ENCODE data around the gene ZNF57. TPM values are rescaled to one million over a fixed set of nuclear protein-coding genes. Genes with fewer than 3 reads are reported as not detected.

The ZNF57 gene
- total and polyA plus RNA-seq, 9 of the 15 experiments (the other 6 are each of a cell fraction or from before 2014, with no cell fraction given): 3.9 to 13.5 (median 7.8) TPM

DNA sequence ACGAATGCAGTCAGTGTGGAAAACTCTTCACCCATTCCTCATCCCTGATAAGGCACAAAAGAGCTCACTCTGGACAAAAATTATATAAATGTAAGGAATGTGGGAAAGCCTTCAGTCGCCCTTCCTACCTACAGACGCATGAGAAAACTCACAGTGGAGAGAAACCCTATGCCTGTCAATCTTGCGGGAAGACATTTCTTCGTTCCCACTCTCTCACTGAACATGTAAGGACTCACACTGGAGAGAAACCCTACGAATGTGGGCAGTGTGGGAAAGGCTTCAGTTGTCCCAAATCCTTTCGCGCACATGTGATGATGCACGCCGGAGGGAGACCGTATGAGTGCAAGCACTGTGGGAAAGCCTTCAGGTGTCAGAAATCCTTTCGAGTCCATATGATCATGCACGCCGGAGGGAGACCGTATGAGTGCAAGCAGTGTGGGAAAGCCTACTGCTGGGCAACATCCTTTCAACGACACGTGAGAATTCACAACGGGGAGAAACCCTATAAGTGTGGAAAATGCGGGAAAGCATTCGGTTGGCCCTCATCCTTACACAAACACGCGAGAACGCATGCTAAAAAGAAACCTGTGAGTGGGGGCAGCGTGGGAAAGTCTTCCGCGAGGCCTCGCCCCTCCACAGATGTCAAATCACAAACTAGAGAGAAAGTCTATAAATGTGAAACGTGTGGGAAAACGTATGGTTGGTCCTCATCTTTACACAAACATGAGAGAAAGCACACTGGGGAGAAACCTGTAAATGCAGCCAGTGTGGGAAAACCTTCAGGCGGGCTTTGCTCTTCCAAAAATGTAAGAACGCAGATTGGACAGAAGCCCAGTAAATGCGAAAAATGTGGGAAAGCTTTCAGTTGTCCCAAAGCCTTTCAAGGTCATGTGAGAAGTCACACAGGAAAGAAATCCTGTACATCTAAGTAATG lies 23.1 kb upstream of the ZNF57 start (continued):
- TF ChIP-seq SIX5 (IDR thresholded peaks at IDR 0.05; ENCODE audit: borderline replicate concordance in 1 of 2, insufficient read depth in 1 of 2, low read depth in 1 of 2, low read length in 2 of 2): no peak
- TF ChIP-seq CHCHD3 (CRISPR knock-in tag; IDR thresholded peaks at IDR 0.05): no peak
- TF ChIP-seq, protein P1, sequence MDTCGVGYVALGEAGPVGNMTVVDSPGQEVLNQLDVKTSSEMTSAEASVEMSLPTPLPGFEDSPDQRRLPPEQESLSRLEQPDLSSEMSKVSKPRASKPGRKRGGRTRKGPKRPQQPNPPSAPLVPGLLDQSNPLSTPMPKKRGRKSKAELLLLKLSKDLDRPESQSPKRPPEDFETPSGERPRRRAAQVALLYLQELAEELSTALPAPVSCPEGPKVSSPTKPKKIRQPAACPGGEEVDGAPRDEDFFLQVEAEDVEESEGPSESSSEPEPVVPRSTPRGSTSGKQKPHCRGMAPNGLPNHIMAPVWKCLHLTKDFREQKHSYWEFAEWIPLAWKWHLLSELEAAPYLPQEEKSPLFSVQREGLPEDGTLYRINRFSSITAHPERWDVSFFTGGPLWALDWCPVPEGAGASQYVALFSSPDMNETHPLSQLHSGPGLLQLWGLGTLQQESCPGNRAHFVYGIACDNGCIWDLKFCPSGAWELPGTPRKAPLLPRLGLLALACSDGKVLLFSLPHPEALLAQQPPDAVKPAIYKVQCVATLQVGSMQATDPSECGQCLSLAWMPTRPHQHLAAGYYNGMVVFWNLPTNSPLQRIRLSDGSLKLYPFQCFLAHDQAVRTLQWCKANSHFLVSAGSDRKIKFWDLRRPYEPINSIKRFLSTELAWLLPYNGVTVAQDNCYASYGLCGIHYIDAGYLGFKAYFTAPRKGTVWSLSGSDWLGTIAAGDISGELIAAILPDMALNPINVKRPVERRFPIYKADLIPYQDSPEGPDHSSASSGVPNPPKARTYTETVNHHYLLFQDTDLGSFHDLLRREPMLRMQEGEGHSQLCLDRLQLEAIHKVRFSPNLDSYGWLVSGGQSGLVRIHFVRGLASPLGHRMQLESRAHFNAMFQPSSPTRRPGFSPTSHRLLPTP (IDR thresholded peaks at IDR 0.05; ENCODE audit: borderline replicate concordance, extremely low read depth, insufficient read length): no peak
- no peak for TF ChIP-seq MEF2D (tag; conservative IDR thresholded peaks at IDR 0.05; ENCODE audit: low read depth)
- TF ChIP-seq SMARCB1 (IDR thresholded peaks at IDR 0.05; ENCODE audit: insufficient read length, low read depth): no peak
- no peak for TF ChIP-seq TSC22D4 (tag; IDR thresholded peaks at IDR 0.05)
- no peak for TF ChIP-seq SNRNP70 (optimal IDR thresholded peaks at IDR 0.05; ENCODE audit: low read depth, low read length)
- TF ChIP-seq MTF1 (CRISPR knock-in tag; IDR thresholded peaks at IDR 0.05; ENCODE audit: borderline replicate concordance): no peak
- peak; percentile 52; the same call in 1 of the 2 replicates for TF ChIP-seq ZEB2 (IDR thresholded peaks at IDR 0.05)
- peak; percentile 64; the same call in 1 of the 2 replicates for TF ChIP-seq CBX5 (IDR thresholded peaks at IDR 0.05; ENCODE audit: borderline replicate concordance, low read depth)
- no peak for TF ChIP-seq NCOR1 (IDR thresholded peaks at IDR 0.05)
- TF ChIP-seq CXXC5 (CRISPR knock-in tag; IDR thresholded peaks at IDR 0.05): no peak
- TF ChIP-seq MXI1 (IDR thresholded peaks at IDR 0.05; ENCODE audit: low read depth, low read length): no peak
- no peak for TF ChIP-seq GATAD2B (IDR thresholded peaks at IDR 0.05; ENCODE audit: borderline replicate concordance)
- TF ChIP-seq RBM34 (IDR thresholded peaks at IDR 0.05; ENCODE audit: borderline replicate concordance, insufficient read depth, low read length): no peak
- TF ChIP-seq, protein P2, sequence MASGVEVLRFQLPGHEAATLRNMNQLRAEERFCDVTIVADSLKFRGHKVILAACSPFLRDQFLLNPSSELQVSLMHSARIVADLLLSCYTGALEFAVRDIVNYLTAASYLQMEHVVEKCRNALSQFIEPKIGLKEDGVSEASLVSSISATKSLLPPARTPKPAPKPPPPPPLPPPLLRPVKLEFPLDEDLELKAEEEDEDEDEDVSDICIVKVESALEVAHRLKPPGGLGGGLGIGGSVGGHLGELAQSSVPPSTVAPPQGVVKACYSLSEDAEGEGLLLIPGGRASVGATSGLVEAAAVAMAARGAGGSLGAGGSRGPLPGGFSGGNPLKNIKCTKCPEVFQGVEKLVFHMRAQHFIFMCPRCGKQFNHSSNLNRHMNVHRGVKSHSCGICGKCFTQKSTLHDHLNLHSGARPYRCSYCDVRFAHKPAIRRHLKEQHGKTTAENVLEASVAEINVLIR (CRISPR knock-in tag; IDR thresholded peaks at IDR 0.05): no peak
- no peak for TF ChIP-seq KLF10 (CRISPR knock-in tag; IDR thresholded peaks at IDR 0.05)
- TF ChIP-seq, protein P3, sequence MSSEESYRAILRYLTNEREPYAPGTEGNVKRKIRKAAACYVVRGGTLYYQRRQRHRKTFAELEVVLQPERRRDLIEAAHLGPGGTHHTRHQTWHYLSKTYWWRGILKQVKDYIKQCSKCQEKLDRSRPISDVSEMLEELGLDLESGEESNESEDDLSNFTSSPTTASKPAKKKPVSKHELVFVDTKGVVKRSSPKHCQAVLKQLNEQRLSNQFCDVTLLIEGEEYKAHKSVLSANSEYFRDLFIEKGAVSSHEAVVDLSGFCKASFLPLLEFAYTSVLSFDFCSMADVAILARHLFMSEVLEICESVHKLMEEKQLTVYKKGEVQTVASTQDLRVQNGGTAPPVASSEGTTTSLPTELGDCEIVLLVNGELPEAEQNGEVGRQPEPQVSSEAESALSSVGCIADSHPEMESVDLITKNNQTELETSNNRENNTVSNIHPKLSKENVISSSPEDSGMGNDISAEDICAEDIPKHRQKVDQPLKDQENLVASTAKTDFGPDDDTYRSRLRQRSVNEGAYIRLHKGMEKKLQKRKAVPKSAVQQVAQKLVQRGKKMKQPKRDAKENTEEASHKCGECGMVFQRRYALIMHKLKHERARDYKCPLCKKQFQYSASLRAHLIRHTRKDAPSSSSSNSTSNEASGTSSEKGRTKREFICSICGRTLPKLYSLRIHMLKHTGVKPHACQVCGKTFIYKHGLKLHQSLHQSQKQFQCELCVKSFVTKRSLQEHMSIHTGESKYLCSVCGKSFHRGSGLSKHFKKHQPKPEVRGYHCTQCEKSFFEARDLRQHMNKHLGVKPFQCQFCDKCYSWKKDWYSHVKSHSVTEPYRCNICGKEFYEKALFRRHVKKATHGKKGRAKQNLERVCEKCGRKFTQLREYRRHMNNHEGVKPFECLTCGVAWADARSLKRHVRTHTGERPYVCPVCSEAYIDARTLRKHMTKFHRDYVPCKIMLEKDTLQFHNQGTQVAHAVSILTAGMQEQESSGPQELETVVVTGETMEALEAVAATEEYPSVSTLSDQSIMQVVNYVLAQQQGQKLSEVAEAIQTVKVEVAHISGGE (CRISPR knock-in tag; IDR thresholded peaks at IDR 0.05): no peak
- no peak for TF ChIP-seq KLF16 (IDR thresholded peaks at IDR 0.05)
- no peak for TF ChIP-seq POLR2G (IDR thresholded peaks at IDR 0.05; ENCODE audit: low read depth, low read length)

All from K562 (cell line).